Neural progenitor cell (in vitro differentiated cells): Measurements from ENCODE around the gene PKD1L1. TPM values are rescaled to one million over a fixed set of nuclear protein-coding genes. Genes with fewer than 3 reads are reported as not detected.

Experiments used
- DNase-seq: peaks from one replicate; pipeline ENCODE4 v3.0.0-alpha.2; 2016; ENCODE audit warnings: low spot score
- H2AFZ ChIP-seq: fragments of 200-600 bp; sonication (generic); replicated peaks from 2 replicates; pipeline ENCODE4 v1.6.1; 2016; ENCODE audit warnings: antibody characterized with exemption
- H3F3A ChIP-seq: fragments of 200-600 bp; sonication (generic); 2 replicates; pipeline ENCODE4 v1.6.1; 2016; ENCODE audit warnings: antibody characterized with exemption, low read depth
- H3K27ac ChIP-seq: fragments of 200-600 bp; sonication (generic); 2 replicates; pipeline ENCODE4 v1.5.1; 2016; ENCODE audit warnings: mild to moderate bottlenecking
- H3K27me3 ChIP-seq: fragments of 200-600 bp; sonication (generic); 2 replicates; pipeline ENCODE4 v1.6.1; 2016; ENCODE audit warnings: mild to moderate bottlenecking, moderate library complexity
- H3K36me3 ChIP-seq: fragments of 200-600 bp; sonication (generic); 2 replicates; pipeline ENCODE4 v1.5.1; 2016
- H3K4me1 ChIP-seq: fragments of 200-600 bp; sonication (generic); 2 replicates; pipeline ENCODE4 v1.6.1; 2016; ENCODE audit warnings: mixed run types
- H3K4me2 ChIP-seq: fragments of 200-600 bp; sonication (generic); 2 replicates; pipeline ENCODE4 v1.6.1; 2016
- H3K4me3 ChIP-seq: fragments of 200-600 bp; sonication (generic); 2 replicates; pipeline ENCODE4 v1.5.1; 2016
- H3K79me2 ChIP-seq: fragments of 200-600 bp; sonication (generic); 2 replicates; pipeline ENCODE4 v1.6.1; 2016; ENCODE audit warnings: low read depth
- H3K9ac ChIP-seq: fragments of 200-600 bp; sonication (generic); 2 replicates; pipeline ENCODE4 v1.6.1; 2016
- H3K9me3 ChIP-seq: fragments of 200-600 bp; sonication (generic); 2 replicates; pipeline ENCODE4 v1.5.1; 2016; ENCODE audit warnings: low read depth
- H4K20me1 ChIP-seq: fragments of 200-600 bp; sonication (generic); 2 replicates; pipeline ENCODE4 v1.6.1; 2016; ENCODE audit warnings: low read depth
- H3K27ac Mint-ChIP-seq: 3 replicates; pipeline ENCODE4 v1.8.0; 2021; ENCODE audit warnings: mixed read lengths
- H3K27me3 Mint-ChIP-seq: 2 replicates; pipeline ENCODE4 v1.8.0; 2022; ENCODE audit warnings: low read depth, mild to moderate bottlenecking, inconsistent platforms, moderate library complexity, mixed read lengths; ENCODE audit not compliant: insufficient read depth
- H3K36me3 Mint-ChIP-seq: 3 replicates; pipeline ENCODE4 v1.8.0; 2021; ENCODE audit warnings: mixed read lengths
- H3K4me1 Mint-ChIP-seq: 3 replicates; pipeline ENCODE4 v1.8.0; 2021; ENCODE audit warnings: mixed read lengths
- H3K4me3 Mint-ChIP-seq: 3 replicates; pipeline ENCODE4 v1.8.0; 2021; ENCODE audit warnings: mild to moderate bottlenecking, moderate library complexity, mixed read lengths
- H3K9me3 Mint-ChIP-seq: 3 replicates; pipeline ENCODE4 v1.8.0; 2020; ENCODE audit warnings: mixed read lengths
- CTCF ChIP-seq: fragments of 200-600 bp; sonication (generic); IDR thresholded peaks from 2 replicates; pipeline ENCODE4 v1.5.1; 2017; ENCODE audit warnings: antibody characterized with exemption, mild to moderate bottlenecking
- EZH2 ChIP-seq: fragments of 200-600 bp; sonication (generic); IDR thresholded peaks from 2 replicates; pipeline ENCODE4 v1.6.1; 2017; ENCODE audit warnings: antibody characterized with exemption, mild to moderate bottlenecking, moderate library complexity
- EZH2phosphoT487 ChIP-seq: fragments of 200-600 bp; sonication (generic); IDR thresholded peaks from 2 replicates; pipeline ENCODE4 v1.6.1; 2017; ENCODE audit warnings: antibody characterized with exemption
- total RNA-seq: library from RNA; depleted of rRNA; stranded (reverse); fragments of >200 nt; gene quantifications from 2 replicates; pipeline ENCODE4 v1.2.3, GENCODE V29; 2015; ENCODE audit warnings: low replicate concordance

PKD1L1 gene
- total RNA-seq, 1 donor from 2014 or later: 0.07 TPM

- Mint-ChIP-seq H3K36me3 (no peaks in the 10 kb centered on the region), H3K9me3 (peaks cover 2% of the 10 kb centered on the region), H3K4me3 (no peak overlapping the region), H3K27ac (no peak overlapping the region), H3K4me1 (peaks cover 8% of the 10 kb centered on the region), H3K27me3 (no peaks in the 10 kb centered on the region)
- Histone ChIP-seq H3K36me3 (no peaks in the 10 kb centered on the region), H3K4me1 (peaks cover 9% of the 10 kb centered on the region), H4K20me1 (no peaks in the 10 kb centered on the region), H3K79me2 (no peaks in the 10 kb centered on the region), H3K4me3 (no peak overlapping the region), H2AFZ (no peak overlapping the region), H3K27ac (no peak overlapping the region), H3K9ac (no peak overlapping the region), H3K4me2 (no peak overlapping the region), H3K9me3 (no peaks in the 10 kb centered on the region), H3F3A (no peaks in the 10 kb centered on the region), H3K27me3 (no peaks in the 10 kb centered on the region)
- TF ChIP-seq CTCF (no peak), EZH2 (no peak), EZH2phosphoT487 (no peak)
- DNase-seq: no peak
Observed at GRCh38 chr7:47748041-47748440, 200.2 kb downstream of the PKD1L1 start.

DNA sequence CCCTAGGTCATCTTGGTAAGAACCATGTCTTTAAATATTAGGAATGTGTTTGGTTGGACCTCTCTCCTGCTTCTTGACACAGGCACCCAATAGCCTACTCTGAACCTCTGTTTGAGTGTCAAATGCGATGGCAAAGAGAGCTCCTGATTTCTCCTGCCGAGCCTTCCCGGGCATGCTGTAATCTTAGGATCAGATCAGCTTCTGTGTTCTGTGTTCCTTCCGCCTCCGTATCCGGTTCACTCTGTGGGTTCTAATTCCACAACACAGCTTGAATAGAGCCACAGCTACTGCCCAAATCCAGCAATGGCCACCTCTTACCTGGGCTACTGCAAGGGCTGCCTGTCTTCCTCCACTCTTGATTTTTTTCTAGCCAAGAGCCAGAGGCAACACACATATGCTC, 201.1 kb downstream of the PKD1L1 start:
- no peaks in the 10 kb centered on the region for H3K36me3 ChIP-seq
- Mint-ChIP-seq H3K36me3 (no peaks in the 10 kb centered on the region), H3K27ac (no peak overlapping the region), H3K27me3 (no peaks in the 10 kb centered on the region), H3K9me3 (peaks cover 2% of the 10 kb centered on the region), H3K4me1 (peaks cover 11% of the 10 kb centered on the region), H3K4me3 (no peak overlapping the region)
- no peak overlapping the region for H2AFZ ChIP-seq
- H3K4me2 ChIP-seq: no peak overlapping the region
- TF ChIP-seq EZH2phosphoT487: no peak
- TF ChIP-seq EZH2: no peak
- TF ChIP-seq CTCF: no peak
- H4K20me1 ChIP-seq: no peaks in the 10 kb centered on the region
- no peak overlapping the region for H3K9ac ChIP-seq
- no peaks in the 10 kb centered on the region for H3K27me3 ChIP-seq
- H3K27ac ChIP-seq: no peak overlapping the region
- no peaks in the 10 kb centered on the region for H3K9me3 ChIP-seq
- no peaks in the 10 kb centered on the region for H3F3A ChIP-seq
- DNase-seq: no peak
- H3K4me1 ChIP-seq: peaks cover 9% of the 10 kb centered on the region
- no peak overlapping the region for H3K4me3 ChIP-seq
- H3K79me2 ChIP-seq: no peaks in the 10 kb centered on the region

- Histone ChIP-seq H3F3A (no peaks in the 10 kb centered on the region), H2AFZ (no peak overlapping the region), H3K4me1 (peaks cover 9% of the 10 kb centered on the region), H3K79me2 (no peaks in the 10 kb centered on the region), H3K27ac (no peak overlapping the region), H3K9ac (no peak overlapping the region), H4K20me1 (no peaks in the 10 kb centered on the region), H3K4me3 (no peak overlapping the region), H3K9me3 (no peaks in the 10 kb centered on the region), H3K36me3 (no peaks in the 10 kb centered on the region), H3K27me3 (no peaks in the 10 kb centered on the region), H3K4me2 (no peak overlapping the region)
- no peak overlapping the region for H3K4me3 Mint-ChIP-seq
- peaks cover 15% of the 10 kb centered on the region for H3K4me1 Mint-ChIP-seq
- H3K36me3 Mint-ChIP-seq: no peaks in the 10 kb centered on the region
- H3K9me3 Mint-ChIP-seq: peaks cover 2% of the 10 kb centered on the region
- H3K27me3 Mint-ChIP-seq: no peaks in the 10 kb centered on the region
- TF ChIP-seq EZH2 (no peak), CTCF (no peak), EZH2phosphoT487 (no peak)
- H3K27ac Mint-ChIP-seq: no peak overlapping the region
- no peak for DNase-seq
Observed at GRCh38 chr7:47746468-47746867, 201.8 kb downstream of the PKD1L1 start.

- TF ChIP-seq EZH2phosphoT487: no peak
- TF ChIP-seq EZH2: no peak
- DNase-seq: no peak
Observed at GRCh38 chr7:47744883-47745282, 203.4 kb downstream of the PKD1L1 start.

More at GRCh38 chr7:47744883-47745282, 203.4 kb downstream of the PKD1L1 start:
- Histone ChIP-seq H3K4me3 (no peak overlapping the region), H4K20me1 (no peaks in the 10 kb centered on the region), H3K27ac (no peak overlapping the region), H3K79me2 (no peaks in the 10 kb centered on the region), H3K4me1 (peaks cover 13% of the 10 kb centered on the region), H3K36me3 (no peaks in the 10 kb centered on the region), H3F3A (no peaks in the 10 kb centered on the region), H3K4me2 (no peak overlapping the region), H3K27me3 (no peaks in the 10 kb centered on the region), H3K9ac (no peak overlapping the region), H3K9me3 (no peaks in the 10 kb centered on the region), H2AFZ (no peak overlapping the region)
- H3K4me1 Mint-ChIP-seq: peaks cover 24% of the 10 kb centered on the region
- no peak overlapping the region for H3K4me3 Mint-ChIP-seq
- no peaks in the 10 kb centered on the region for H3K9me3 Mint-ChIP-seq
- no peaks in the 10 kb centered on the region for H3K36me3 Mint-ChIP-seq
- no peaks in the 10 kb centered on the region for H3K27me3 Mint-ChIP-seq
- H3K27ac Mint-ChIP-seq: no peak overlapping the region
